Head of caudate nucleus (tissue), 42 donors: Measurements from ENCODE around the gene HOXC10.

Experiments used
- DNase-seq, 42 donors: peaks; one replicate each; pipeline versions ENCODE4 v3.0.0 to v3.0.0-alpha.2; 2020 to 2021; ENCODE audit warnings: mixed read lengths in 7 of 42
- intact Hi-C: fragments of 100-400 bp; cut with DNase I; formaldehyde crosslinking; loops from one replicate; pipeline ENCODE4 v1.15.0; 2022

Gene HOXC10

DNA sequence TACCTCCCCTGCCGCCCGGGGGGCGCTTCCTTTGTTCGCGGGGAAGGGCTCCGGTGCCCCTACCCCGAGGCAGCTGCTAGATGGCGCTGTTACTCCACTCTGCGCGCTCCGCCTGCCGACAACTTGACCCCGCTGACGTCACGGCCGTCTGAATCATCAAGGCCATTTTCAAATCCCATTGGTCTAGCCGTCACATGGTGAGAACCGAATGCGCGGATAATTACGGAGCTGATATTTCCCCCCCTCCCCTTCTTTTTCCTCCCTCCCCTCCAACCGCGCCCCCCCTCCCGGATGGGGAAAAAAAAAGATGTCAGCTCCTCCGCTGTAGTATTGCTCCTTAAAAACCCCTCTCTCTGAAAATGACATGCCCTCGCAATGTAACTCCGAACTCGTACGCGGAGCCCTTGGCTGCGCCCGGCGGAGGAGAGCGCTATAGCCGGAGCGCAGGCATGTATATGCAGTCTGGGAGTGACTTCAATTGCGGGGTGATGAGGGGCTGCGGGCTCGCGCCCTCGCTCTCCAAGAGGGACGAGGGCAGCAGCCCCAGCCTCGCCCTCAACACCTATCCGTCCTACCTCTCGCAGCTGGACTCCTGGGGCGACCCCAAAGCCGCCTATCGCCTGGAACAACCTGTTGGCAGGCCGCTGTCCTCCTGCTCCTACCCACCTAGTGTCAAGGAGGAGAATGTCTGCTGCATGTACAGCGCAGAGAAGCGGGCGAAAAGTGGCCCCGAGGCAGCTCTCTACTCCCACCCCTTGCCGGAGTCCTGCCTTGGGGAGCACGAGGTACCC, at the start of gene HOXC10:
TSS of gene HOXC10 (plus strand) at position 246 of the 791 bp plus-strand sequence. CDS start at position 360, 114 bp downstream.
- intact Hi-C loops, result no loop called here
- peak; percentile 12 to 81 (median 48) for DNase-seq

DNA sequence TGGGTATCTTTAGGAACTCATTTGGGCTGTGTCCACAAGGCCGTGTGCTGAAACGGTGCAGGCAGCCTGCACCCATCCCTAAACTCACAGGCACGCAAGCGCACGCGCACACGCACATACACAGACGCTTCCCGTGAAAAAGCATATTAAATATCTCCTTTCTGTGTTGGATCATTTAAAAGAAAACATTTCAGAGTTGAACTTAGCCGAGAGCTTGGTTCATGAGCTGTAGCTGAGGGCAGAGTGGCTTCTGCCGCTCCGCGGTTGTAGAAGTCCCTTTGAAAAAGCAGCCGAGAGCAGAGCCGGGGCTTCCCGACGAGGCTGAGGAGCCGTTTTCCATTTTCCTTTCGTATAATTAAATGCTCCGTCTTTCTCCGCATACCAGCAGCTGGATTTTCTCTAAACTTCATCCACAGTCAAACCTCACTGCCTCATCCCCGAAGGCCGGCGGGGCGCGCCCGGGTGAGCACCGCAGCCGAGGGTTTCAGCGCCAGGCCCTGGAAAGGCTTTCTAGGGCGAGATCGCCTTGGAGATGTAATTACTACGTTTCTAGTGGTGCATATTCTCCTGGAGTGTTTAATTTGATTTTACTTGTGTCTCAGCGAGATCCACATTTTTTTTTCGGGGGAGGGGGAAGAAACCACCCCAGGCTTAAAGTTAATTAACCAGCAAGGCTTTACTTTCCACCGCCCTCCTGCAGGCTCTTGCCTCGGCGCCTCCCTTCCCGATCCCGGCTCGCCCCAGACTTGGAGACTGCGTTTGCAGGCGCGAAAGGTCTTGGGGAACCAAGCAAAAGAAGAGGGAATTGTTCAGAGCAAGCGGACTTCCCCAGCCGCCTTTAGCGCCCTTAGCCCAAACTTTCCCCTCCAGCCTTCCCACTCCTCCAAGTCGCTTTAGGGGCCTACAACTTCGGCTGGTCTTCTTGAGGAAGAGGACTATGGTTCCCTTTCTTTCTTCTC, 49.3 kb upstream of the HOXC10 start:
- no peak for DNase-seq
- intact Hi-C loops, result no loop called here

DNA sequence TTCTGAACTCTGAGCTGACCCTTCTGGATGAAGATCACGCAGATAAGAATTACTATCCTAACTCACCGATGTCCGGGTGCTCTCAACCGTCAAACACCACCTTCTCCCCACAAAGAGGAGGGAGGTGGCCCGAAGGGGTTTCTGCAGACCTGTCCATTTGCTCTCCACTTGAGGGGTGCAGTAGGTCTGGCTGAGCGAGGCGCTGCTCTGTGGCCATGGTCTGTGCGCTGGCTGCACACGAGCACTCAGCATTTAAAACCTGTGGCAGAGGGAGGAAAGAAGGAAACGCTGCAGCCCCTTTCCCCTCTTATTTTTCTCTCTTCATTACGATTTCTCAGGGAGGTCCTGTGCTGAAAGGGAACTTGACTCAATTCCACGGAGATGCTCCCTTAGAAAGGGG, 47.8 kb upstream of the HOXC10 start:
- intact Hi-C loops, result no loop called here
- DNase-seq, result no peak

DNA sequence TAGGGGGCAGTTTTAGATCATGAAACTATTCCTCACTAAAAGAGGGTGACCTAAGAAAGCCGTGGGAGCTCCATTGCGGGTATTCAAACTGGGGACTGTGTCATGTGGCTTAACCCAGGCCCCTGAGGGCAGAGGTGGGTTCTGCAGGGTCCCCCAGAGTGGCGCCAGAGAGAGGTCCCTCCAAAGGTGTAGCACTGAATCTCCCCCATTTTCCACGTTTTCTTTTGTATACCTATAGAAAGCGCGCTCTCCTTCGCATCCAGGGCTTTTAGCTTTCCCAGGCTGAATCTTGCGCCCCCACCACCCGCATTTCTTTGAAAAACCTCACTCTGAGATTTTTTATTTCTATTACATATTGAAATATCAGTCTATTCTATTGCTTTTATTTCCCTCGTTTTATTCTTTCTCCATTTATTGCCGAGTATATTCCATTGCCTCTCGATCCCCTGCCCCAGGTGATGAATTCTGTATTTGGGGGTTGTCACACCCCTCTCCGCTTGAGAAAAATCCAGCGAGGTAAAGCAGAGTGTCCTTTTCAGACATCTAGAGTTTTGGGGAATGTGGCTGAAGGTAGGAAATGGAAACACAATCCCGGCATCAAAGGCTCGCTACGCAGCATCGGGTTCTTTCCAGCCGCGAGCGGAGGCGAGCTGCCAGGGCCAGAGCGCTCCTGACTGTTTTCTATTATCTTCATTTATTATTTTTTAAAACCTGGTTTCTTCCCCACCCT, 47.2 kb upstream of the HOXC10 start:
- DNase-seq, result peak in 1 of 42 donors; percentile 30
- intact Hi-C loops, result no loop called here

DNA sequence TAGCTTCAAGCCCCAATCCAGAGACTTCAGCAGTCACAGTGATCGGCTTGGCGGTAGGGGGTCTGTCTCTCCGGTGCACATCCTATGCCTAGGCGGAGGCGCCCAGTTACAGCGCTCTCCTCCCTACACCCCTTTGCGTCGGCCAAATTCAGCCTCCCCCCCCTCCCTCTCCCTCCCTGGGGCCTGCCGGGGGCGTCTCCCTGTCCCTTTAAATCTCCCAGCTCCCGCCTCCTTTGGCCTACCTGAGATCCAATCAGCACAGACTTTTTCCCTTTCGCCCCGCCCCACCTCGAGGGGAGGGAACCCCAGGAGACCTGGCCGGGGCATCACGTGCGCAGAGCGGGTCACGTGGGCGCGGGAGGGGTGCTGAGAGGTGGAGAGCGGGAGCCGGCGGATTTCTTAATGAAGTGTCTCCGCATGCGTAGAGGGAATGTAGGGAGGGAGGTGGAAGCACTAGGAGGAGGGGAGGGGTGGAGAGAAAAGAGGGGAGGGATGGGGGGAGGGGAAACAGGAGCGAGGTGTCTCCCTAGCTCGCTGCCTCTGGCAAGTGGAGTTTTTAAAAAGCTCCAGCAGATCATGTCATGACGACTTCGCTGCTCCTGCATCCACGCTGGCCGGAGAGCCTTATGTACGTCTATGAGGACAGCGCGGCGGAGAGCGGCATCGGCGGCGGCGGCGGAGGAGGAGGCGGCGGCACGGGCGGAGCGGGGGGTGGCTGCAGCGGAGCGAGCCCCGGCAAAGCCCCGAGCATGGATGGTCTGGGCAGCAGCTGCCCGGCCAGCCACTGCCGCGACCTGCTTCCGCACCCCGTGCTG, 46.4 kb upstream of the HOXC10 start, which contains the start of gene HOXC13:
TSS of gene HOXC13 (plus strand) at position 506 of the 815 bp plus-strand sequence. CDS start at position 582, 76 bp downstream.
- peak in 1 of 42 donors; percentile 36 for DNase-seq
- intact Hi-C loops, result no loop called here

DNA sequence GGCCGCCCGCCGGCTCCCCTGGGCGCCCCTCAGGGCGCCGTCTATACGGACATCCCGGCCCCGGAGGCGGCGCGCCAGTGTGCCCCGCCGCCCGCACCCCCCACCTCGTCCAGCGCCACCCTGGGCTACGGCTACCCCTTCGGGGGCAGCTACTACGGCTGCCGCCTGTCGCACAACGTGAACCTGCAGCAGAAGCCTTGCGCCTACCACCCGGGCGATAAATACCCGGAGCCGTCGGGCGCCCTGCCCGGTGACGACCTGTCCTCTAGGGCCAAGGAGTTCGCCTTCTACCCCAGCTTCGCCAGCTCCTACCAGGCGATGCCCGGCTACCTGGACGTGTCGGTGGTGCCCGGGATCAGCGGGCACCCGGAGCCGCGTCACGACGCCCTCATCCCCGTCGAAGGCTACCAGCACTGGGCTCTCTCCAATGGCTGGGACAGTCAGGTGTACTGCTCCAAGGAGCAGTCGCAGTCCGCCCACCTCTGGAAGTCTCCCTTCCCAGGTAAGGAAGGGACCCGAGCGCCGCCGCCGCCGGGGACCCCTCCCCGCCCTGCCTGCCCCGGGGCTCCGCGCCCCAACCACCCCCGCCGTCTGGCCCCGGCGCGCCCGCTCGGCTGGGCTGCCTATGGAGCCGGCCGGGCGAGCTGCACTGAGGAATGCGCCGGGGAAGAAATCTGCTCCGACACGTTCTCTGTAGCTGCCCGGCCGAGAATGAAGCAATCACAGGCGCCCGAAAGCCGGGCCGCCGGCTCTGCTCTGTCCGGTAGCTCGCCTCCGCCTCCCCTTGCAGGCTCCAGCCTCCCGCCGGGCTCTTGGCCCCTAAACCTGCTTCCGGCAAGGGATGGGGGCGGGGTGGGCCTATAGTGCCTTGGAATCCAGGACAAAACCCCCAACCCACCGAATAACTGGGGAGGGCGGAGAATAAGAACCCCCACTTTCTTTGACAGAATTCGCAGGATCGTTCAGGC, 45.5 kb upstream of the HOXC10 start:
- peak in 1 of 42 donors; percentile 35 for DNase-seq
- intact Hi-C loops, result no loop called here

DNA sequence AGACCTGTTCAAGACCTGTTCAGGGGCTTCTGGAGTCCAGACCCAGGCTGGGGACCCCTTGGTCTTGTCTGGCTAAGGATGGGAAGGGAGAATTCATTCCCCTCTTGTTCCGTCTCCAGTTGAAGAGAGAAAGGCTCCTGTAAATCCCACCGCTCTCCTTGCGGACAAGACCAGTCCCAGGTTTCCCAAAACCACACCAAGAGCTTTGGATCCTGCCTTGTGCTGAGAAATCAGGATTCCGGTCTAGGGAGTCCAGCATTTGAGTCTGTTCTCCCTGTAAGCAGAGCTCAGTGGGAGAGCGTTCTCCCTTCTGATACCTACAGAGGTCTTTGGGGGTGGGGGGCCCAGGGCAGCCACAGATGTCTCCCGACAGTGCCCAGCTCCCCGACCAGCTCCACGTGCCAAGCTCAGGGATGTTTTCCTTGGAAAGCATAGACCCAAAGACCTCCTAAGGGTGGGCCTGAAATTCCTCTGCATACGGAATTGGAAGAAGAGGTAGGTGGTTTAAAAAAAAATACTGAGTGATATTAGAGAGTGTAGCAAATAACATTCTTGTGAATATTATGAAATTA, 44.4 kb upstream of the HOXC10 start:
- no peak for DNase-seq
- intact Hi-C loops, result no loop called here

DNA sequence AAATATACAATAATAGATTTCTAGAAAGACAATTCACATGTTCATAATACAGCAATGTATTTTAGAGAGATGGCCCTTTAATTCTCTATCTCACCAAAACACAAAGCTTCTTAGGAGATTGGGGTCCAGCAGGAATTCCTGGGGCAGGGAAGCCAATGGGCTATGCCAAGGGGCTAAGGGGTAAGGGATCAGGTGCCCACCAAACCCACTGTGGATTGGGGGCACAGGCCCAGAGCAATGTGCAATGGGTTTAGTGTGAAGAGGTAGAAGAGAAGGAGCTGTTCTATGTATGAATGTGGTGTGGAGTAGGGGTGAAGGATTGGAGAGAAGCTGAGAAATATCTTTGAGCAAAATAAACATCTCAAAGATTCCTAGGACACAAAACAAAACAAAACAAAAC, 43.8 kb upstream of the HOXC10 start:
- intact Hi-C loops, result no loop called here
- DNase-seq, result no peak

DNA sequence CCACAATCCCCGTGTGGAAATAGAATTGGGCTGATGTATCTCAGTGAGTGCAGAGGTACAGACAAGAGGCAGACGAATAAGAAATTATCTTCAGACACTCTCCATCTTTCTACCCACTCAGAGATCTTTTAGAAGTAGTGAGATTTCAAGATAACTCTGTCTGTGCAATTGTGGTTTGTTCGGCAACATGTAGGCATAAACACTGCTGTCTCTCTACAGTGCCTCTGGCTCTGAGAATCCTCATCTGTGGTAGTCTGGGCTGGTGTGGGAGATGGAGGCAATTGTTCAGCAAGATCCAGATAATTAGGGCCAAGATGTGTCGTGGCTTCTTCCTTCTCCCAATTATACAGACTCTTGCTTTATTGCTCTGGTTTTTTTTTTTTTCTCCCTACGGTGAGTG, 43.2 kb upstream of the HOXC10 start:
- intact Hi-C loops, result no loop called here
- no peak for DNase-seq

DNA sequence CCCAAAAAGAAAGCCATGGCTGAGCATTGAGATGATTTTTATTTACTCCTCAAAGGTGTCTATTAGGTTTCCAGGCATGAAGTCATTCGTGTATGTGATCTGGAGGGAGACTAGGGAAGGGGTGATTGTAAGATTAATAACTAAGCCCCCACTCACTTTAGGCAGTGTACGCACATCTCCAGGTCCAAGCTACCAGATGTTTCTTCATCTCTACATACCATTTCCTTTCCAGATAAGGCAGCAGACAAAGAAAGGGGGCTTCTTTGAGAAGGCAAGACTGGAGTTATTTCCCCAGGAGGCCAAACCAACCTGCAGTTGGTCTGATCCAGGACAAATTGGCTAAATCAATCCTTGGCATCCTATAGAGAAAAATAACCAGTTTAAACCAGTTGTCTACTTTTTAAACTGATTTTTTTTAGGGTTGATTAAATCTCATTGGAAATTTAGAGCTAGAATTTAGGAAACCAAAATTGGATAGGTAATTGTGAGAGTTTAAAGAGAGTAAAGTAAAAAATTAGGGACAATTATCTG, 42.4 kb upstream of the HOXC10 start:
- DNase-seq, result no peak
- intact Hi-C loops, result no loop called here

DNA sequence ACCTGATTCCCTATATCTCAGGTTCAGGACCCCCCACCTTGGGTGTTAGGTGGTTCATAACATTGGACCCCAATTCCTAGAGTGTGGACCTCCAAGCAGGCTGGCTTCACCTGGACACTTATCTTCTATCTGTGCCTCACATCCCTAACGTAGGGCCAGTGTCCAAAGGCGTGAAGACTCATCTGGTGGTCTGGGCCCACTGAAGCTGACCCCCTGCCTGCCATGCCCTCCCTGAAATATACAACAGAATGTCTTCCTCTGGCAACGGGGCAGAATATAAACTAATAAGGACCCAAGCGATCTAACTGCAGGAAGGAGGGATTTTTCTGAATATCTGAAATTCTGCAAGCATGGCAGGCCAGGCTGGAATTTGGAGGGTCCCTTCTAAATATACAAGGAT, 40.7 kb upstream of the HOXC10 start:
- DNase-seq, result no peak
- intact Hi-C loops, result no loop called here

DNA sequence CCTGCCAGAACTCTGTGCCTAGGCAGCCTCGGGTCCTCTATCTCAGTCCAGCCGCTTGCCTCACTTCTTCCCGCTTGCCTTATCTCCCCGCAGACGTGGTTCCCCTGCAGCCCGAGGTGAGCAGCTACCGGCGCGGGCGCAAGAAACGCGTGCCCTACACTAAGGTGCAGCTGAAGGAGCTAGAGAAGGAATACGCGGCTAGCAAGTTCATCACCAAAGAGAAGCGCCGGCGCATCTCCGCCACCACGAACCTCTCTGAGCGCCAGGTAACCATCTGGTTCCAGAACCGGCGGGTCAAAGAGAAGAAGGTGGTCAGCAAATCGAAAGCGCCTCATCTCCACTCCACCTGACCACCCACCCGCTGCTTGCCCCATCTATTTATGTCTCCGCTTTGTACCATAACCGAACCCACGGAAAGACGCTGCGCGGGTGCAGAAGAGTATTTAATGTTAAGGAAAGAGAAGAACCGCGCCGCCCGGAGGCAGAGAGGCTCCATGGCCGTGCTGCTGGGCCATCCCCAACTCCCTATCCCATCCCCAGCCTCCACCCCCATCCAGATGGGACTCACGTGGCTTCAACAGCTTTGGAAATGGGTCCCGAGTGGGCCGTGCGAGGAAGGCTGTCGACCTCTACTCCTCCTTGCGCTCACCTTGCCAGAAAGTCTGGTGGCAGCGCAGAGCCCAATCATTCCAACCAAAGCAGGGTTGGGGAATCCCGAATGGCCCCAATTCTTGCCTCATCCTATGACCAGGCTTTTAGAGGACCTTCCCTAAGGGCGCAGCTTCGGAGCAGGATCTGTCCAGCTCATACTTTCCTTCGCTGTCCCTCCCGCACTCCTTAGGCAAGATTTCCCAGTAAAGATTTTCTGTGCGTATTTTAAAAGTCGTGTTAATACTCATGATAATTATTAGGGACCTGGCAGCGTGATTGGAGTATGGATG, 39.8 kb upstream of the HOXC10 start:
- DNase-seq, result no peak
- intact Hi-C loops, result no loop called here

DNA sequence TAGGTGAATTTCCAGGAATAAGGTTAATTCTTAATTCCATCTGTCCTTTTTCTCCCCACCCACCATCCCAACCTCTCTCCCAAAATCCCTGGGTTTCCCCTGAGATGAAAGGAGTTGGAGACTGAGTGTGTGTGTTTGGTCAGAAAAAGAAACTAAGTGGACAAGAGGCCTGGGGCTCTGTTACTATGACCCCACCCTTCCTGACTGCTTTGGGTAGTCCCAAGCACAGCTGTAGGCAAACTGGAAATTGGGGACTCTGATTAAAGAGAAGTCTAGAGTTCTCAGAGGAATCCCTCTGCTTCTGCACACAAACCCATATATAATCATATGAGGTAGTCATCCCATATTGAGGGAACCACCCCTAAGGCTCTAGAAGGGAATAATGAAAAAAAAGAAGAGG, 37.2 kb upstream of the HOXC10 start:
- no peak for DNase-seq
- intact Hi-C loops, result no loop called here

DNA sequence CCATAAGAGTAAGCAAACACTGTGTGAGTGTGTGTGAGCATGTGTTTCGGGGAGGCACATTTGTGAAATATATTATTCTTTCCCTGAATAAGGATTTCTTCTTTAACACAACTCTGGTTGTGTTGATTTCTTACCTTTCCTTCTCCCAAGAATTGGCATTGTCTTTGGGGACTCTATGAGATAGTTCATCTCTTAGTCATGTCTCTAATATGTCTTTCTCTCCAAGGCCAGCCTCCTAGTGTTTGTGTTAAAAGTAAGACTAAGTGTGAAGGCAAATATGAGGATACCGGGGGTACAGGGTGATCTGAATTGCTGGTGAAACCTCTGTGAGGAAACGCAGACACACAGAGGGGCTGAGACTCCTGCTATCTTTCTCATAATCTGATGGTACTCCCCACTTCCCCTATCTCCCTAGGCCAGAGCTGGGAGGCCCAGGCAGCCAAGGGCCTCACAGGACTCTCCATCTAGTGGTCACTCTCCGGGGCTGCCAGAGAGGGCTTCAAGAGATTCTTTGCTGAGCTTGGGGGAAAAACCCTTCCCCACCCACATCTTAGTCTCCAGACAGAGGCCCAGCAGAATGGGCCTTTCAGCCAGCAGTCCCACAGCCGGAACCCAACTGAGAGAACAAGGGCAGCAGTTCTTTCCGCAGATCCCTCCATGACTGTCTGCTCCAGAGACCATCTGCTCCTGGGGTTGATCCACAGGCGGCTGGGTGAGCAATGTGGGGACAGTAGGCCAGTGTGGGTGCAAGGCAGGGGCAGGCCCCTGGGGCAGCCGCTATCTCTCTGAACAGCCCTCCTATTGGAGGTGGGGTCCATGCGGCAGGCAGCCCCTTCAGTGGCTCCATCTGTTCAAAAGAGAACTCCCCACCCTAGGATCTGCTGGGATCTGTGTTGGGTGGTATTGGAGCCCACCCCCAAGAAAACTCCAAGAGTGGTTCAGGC, 36.0 kb upstream of the HOXC10 start:
- intact Hi-C loops, result no loop called here
- no peak for DNase-seq
